BLaER1 treated with 17β-estradiol and CSF1 and Interleukin-3, amounts not matched to agents 10 nM and 100 nM (cell line): ENCODE measurements around the gene ZFP36L2.

ENCODE experiments used
- H3K27ac ChIP-seq, 11 experiments: shearing (Covaris generic); formaldehyde crosslinking; 2 replicates each; pipeline ENCODE4 v1.8.1; 2022
- H3K27me3 ChIP-seq, 11 experiments: shearing (Covaris generic); formaldehyde crosslinking; 2 replicates each; pipeline ENCODE4 v1.8.1; 2022
- H3K36me3 ChIP-seq, 11 experiments: shearing (Covaris generic); formaldehyde crosslinking; 2 replicates each; pipeline ENCODE4 v1.8.1; 2022
- H3K4me1 ChIP-seq, 10 experiments: shearing (Covaris generic); formaldehyde crosslinking; 2 replicates each; pipeline ENCODE4 v1.8.1; 2022
- H3K4me2 ChIP-seq, 11 experiments: shearing (Covaris generic); formaldehyde crosslinking; 2 replicates each; pipeline ENCODE4 v1.8.1; 2022
- H3K4me3 ChIP-seq, 10 experiments: shearing (Covaris generic); formaldehyde crosslinking; 2 replicates each; pipeline ENCODE4 v1.8.1; 2022
- H3K9ac ChIP-seq, 11 experiments: shearing (Covaris generic); formaldehyde crosslinking; 2 replicates each; pipeline ENCODE4 v1.8.1; 2022
- H3K9me3 ChIP-seq, 11 experiments: shearing (Covaris generic); formaldehyde crosslinking; replicated peaks in 1 of 11; 2 replicates each; pipeline ENCODE4 v1.8.1; 2022
- H4K20me1 ChIP-seq, 11 experiments: shearing (Covaris generic); formaldehyde crosslinking; 2 replicates each; pipeline ENCODE4 v1.8.1; 2022
- Cebpa-rat ChIP-seq, 11 experiments: shearing (Covaris generic); IDR thresholded peaks; 2 replicates each; pipeline ENCODE4 v1.8.1; 2022

The ZFP36L2 gene

DNA sequence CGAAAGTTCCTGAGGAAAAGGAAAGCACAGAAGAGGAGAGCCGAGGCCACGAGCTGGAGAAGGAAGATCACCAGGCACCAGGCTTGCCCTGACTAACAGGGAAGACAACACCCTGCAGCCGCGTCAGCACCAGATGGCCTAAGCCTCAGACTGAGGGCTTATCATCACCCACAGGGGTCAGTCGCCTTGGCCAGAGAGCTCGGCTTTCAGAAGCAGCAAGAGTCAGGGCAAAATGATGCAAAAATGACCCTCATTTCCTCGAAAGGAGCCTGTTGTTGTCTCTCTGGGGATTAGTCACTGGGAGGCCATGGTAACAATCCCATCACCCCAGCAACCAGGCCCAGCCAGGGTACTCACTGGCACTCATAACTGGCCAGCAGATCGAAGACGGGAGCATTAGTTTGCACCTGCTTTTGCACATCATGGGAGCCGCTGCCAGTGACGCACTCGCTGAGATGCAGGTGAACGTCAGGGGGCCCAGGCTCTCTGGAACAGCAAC lies 42.7 kb upstream of the ZFP36L2 start:
- Histone ChIP-seq H3K4me2 (peak overlapping the region in 5 of 11 experiments; percentile 44 to 76 (median 75); a peak in 10 of 22 replicates), H3K4me3 (no peak overlapping the region), H3K9me3 (no peaks in the 10 kb centered on the region), H3K36me3 (peaks cover 0 to 85% (median 41%) of the 10 kb centered on the region in 11 experiments; a peak in 17 of 22 replicates), H3K4me1 (peaks cover 0 to 94% (median 23%) of the 10 kb centered on the region in 10 experiments; a peak in 10 of 20 replicates), H4K20me1 (no peaks in the 10 kb centered on the region), H3K9ac (peak overlapping the region in 3 of 11 experiments; percentile 42 to 61 (median 46); a peak in 5 of 22 replicates), H3K27me3 (no peaks in the 10 kb centered on the region), H3K27ac (peak overlapping the region in 6 of 11 experiments; percentile 21 to 84 (median 56); a peak in 10 of 22 replicates)
- TF ChIP-seq Cebpa-rat (IDR thresholded peaks at IDR 0.05) = no peak

DNA sequence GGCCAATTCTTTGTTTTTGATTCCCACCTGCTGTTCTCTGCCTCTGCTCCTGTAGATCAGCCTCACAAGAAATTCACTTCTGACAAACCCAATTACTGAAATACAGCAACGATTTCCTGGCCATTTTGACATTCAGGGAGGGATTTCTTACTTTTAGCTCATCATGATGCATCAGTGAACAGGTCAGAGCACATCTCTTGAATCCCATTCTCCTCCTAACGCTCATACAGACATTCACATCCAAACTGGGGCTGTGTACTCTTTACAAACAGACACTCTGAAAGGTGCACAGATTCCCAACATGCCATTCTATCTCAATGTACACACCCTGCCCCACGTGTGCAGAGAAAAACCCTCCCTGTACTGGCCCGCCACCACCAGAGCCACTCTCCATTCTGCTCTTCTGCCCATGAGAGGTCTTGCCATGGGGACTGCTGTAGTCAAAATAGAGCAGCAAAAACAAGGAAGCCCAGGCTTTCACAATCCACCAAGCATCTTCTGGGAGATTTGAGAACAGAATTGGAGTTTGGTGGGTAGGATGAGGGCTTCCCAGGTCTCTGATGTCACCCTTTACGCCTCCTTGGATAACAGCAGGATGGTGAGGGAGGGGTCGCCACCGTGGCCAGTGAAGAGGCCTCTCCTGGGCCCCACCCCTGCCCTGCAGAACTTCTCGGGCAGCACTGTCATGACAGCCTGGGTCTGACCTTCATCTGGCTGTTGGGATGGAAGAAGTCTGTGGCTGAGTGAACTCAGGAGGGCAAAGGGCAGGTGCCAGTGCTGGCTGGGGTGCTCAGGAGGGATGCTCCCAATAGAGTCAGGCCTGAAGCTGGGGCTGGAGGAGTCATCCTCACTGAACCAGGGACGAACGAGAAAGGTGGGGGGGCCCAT lies 41.9 kb upstream of the ZFP36L2 start:
- Histone ChIP-seq H4K20me1 (no peaks in the 10 kb centered on the region), H3K36me3 (peaks cover 0 to 86% (median 41%) of the 10 kb centered on the region in 11 experiments; a peak in 17 of 22 replicates), H3K9me3 (no peaks in the 10 kb centered on the region), H3K27ac (peak overlapping the region in 5 of 11 experiments; percentile 44 to 84 (median 64); a peak in 9 of 22 replicates), H3K4me3 (no peak overlapping the region), H3K4me1 (peaks cover 0 to 94% (median 19%) of the 10 kb centered on the region in 10 experiments; a peak in 10 of 20 replicates), H3K4me2 (peak overlapping the region in 5 of 11 experiments; percentile 44 to 76 (median 75); a peak in 10 of 22 replicates), H3K27me3 (no peaks in the 10 kb centered on the region), H3K9ac (peak overlapping the region in 3 of 11 experiments; percentile 42 to 61 (median 46); a peak in 5 of 22 replicates)
- TF ChIP-seq Cebpa-rat (IDR thresholded peaks at IDR 0.05) = no peak

DNA sequence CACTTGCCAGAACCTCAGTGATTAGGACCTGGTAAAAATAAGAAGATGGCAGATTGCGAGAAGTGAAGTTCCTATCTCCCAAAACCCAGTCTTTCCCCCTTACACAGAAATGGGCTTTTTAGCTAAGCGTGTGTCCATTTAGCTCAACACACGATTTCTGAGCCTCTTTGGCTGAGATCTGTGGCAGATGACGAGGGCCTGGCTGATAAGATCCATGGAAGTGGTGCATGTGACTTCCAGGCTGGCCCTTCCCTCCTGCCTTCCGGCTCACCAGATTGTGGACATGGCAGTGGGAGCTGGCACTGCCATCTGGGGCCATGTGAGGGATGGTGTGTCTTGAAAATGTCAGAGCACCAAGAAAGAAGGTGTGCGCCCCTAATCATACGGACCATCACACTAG lies 41.0 kb upstream of the ZFP36L2 start:
- Histone ChIP-seq H4K20me1 (no peaks in the 10 kb centered on the region), H3K36me3 (peaks cover 0 to 84% (median 46%) of the 10 kb centered on the region in 11 experiments; a peak in 18 of 22 replicates), H3K9me3 (no peaks in the 10 kb centered on the region), H3K4me3 (no peak overlapping the region), H3K27me3 (no peaks in the 10 kb centered on the region), H3K27ac (peak overlapping the region in 3 of 11 experiments; percentile 64 to 84 (median 70); a peak in 6 of 22 replicates), H3K4me2 (peak overlapping the region in 3 of 11 experiments; percentile 75 to 76 (median 76); a peak in 6 of 22 replicates), H3K9ac (no peak overlapping the region), H3K4me1 (peaks cover 0 to 92% (median 22%) of the 10 kb centered on the region in 10 experiments; a peak in 10 of 20 replicates)
- no peak for TF ChIP-seq Cebpa-rat (IDR thresholded peaks at IDR 0.05)

DNA sequence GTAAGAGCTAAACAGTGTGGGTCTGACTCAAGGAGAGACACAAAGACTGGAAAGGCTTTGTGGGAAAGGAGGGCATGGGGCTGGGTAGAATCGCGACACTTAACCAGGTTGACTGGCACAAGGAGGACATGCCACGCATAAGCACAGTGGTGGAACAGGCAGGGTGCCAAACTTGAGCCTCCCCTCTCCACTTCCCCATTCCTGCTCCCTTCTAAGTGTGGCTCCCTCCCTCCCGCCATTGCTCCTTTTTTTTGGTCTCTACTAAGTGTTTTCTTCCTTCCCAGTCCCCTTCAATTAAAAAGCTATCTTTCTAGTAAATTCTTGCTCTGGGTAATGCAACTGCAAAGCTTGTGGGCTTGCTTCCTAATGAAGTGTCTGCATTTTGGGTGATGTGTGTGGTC lies 40.3 kb upstream of the ZFP36L2 start:
- Histone ChIP-seq H3K9ac (no peak overlapping the region), H3K27me3 (no peaks in the 10 kb centered on the region), H3K4me1 (peaks cover 0 to 86% (median 22%) of the 10 kb centered on the region in 10 experiments; a peak in 10 of 20 replicates), H3K9me3 (no peaks in the 10 kb centered on the region), H3K36me3 (peaks cover 0 to 84% (median 42%) of the 10 kb centered on the region in 11 experiments; a peak in 18 of 22 replicates), H3K4me2 (peak overlapping the region in 5 of 11 experiments; percentile 41 to 76 (median 75); a peak in 10 of 22 replicates), H4K20me1 (no peaks in the 10 kb centered on the region), H3K27ac (peak overlapping the region in 4 of 11 experiments; percentile 9 to 84 (median 54); a peak in 4 of 22 replicates), H3K4me3 (no peak overlapping the region)
- no peak for TF ChIP-seq Cebpa-rat (IDR thresholded peaks at IDR 0.05)

DNA sequence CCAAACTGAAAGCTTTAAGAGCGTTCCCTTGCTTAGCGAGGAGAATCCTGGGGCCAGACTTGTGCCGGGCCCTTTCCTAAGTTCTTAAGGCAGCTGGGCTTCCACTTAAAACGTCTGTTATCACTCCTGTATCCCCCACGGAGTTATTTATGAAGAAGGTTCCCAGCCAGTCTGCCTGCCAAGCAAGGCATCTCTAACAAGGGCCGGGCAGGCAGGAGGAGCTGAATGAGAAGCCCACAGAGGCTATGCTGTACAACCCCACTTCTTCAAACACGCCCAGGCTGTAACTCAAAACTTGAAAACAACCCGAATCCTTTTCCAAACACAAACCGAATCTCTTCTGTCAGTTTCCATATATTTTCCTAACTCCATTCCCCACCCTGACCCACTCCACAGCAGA lies 39.0 kb upstream of the ZFP36L2 start:
- Histone ChIP-seq H3K4me3 (no peak overlapping the region), H4K20me1 (no peaks in the 10 kb centered on the region), H3K4me2 (peak overlapping the region in 2 of 11 experiments; percentile 41 to 75; a peak in 3 of 22 replicates), H3K36me3 (peaks cover 0 to 74% (median 34%) of the 10 kb centered on the region in 11 experiments; a peak in 18 of 22 replicates), H3K9ac (0 out of 22 replicates have a peak overlapping the region, but pooled peaks of 2 of the 11 experiments have one; percentile 9 to 18), H3K4me1 (peaks cover 0 to 77% (median 22%) of the 10 kb centered on the region in 10 experiments; a peak in 10 of 20 replicates), H3K9me3 (no peaks in the 10 kb centered on the region), H3K27me3 (no peaks in the 10 kb centered on the region), H3K27ac (peak overlapping the region in 1 of 11 experiments; percentile 7; a peak in 1 of 22 replicates)
- TF ChIP-seq Cebpa-rat (IDR thresholded peaks at IDR 0.05) = no peak

DNA sequence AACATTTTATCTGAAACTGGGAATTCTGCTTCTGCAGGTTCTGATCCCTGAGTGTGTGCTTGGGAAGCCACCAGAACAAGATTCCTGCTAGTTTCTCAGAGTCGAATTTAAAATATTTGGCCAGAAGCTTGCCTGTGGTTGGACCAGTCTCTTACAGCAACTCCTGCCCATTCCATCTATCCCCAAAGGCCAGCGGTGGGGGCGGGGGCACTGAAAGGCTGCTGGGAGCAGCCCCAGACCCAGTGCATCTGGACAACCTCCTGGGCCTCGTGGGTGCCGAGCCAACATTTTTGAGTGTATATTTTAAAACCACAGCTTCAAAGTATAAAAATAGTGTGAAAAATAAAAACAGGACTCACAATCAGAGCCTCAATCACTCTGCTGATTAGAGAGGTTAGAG lies 38.6 kb upstream of the ZFP36L2 start:
- Histone ChIP-seq H3K4me3 (no peak overlapping the region), H3K9ac (0 out of 22 replicates have a peak overlapping the region, but pooled peaks of 2 of the 11 experiments have one; percentile 9 to 18), H4K20me1 (no peaks in the 10 kb centered on the region), H3K4me2 (peak overlapping the region in 2 of 11 experiments; percentile 41 to 75; a peak in 4 of 22 replicates), H3K27ac (0 out of 22 replicates have a peak overlapping the region, but pooled peaks of 1 of the 11 experiments have one; percentile 7), H3K4me1 (peaks cover 0 to 73% (median 20%) of the 10 kb centered on the region in 10 experiments; a peak in 10 of 20 replicates), H3K9me3 (no peaks in the 10 kb centered on the region), H3K36me3 (peaks cover 0 to 71% (median 34%) of the 10 kb centered on the region in 11 experiments; a peak in 17 of 22 replicates), H3K27me3 (no peaks in the 10 kb centered on the region)
- no peak for TF ChIP-seq Cebpa-rat (IDR thresholded peaks at IDR 0.05)

DNA sequence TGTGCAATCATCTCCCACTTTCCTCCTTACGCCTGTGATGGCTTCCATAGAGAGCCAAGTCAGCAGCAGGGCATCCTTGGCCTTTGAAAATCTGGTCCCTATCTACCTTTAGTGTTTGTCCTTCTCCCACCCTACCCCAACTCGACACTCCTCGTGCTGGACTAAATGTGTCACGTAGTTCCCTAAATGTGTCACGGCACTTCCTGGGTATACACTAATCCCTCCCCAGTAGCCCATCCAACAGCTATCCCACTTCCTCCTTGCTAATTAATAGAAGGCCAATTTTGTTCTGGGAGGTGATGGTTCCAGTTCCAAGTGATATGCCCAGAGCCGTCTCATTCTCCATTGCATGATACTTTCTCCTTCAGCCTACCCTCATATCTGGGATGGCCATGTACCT lies 36.5 kb upstream of the ZFP36L2 start:
- no peak for TF ChIP-seq Cebpa-rat (IDR thresholded peaks at IDR 0.05)
- H3K27ac ChIP-seq = no peak overlapping the region
- H3K9me3 ChIP-seq = no peaks in the 10 kb centered on the region
- H3K4me3 ChIP-seq = no peak overlapping the region
- H4K20me1 ChIP-seq = no peaks in the 10 kb centered on the region
- H3K36me3 ChIP-seq = peaks cover 0 to 66% (median 30%) of the 10 kb centered on the region in 11 experiments; a peak in 16 of 22 replicates
- H3K4me2 ChIP-seq = peak overlapping the region in 5 of 11 experiments; percentile 8 to 80 (median 62); a peak in 9 of 22 replicates
- H3K27me3 ChIP-seq = no peaks in the 10 kb centered on the region
- H3K9ac ChIP-seq = no peak overlapping the region
- H3K4me1 ChIP-seq = peaks cover 0 to 52% (median 12%) of the 10 kb centered on the region in 10 experiments; a peak in 10 of 20 replicates

DNA sequence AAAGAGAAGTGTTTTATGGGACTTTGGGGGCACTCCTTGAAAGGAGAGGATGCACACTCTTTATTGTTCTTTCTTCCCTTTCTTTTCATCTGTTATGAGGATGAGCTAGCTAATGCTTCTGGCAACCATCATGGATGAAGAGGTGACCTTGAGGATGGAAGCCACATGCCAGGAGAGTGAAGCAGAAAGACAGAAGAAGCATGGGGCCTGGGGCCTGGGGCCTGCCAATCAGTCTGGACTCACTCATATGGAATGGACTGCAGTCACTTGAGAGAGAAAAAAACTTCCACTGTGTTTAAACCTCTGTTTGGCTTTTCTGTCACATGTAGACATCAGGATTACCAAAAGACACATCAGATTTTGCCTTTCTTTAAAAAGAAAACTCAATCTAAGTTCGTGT lies 35.8 kb upstream of the ZFP36L2 start:
- H4K20me1 ChIP-seq = no peaks in the 10 kb centered on the region
- peaks cover 3 to 66% (median 27%) of the 10 kb centered on the region in 11 experiments; a peak in 19 of 22 replicates for H3K36me3 ChIP-seq
- H3K27ac ChIP-seq = no peak overlapping the region
- no peak overlapping the region for H3K4me3 ChIP-seq
- no peak overlapping the region for H3K9ac ChIP-seq
- H3K27me3 ChIP-seq = no peaks in the 10 kb centered on the region
- no peak for TF ChIP-seq Cebpa-rat (IDR thresholded peaks at IDR 0.05)
- no peaks in the 10 kb centered on the region for H3K9me3 ChIP-seq
- peak overlapping the region in 1 of 11 experiments; percentile 80; a peak in 1 of 22 replicates for H3K4me2 ChIP-seq
- peaks cover 0 to 45% (median 11%) of the 10 kb centered on the region in 10 experiments; a peak in 10 of 20 replicates for H3K4me1 ChIP-seq
